Measurements from ENCODE around the gene ANXA8. TPM values are rescaled to one million over a fixed set of nuclear protein-coding genes. Genes with fewer than 3 reads are reported as not detected.
"Not testable (repeated sequence)": the region's sequence is repeated elsewhere in the genome, so short reads cannot be mapped to it uniquely, and the experiment has no call there.

ANXA8 gene
- total and polyA plus RNA-seq, 8 donors: 0.15 to 2.1 (median 0.59) TPM; not detected in 4

GRCh38 chr10:47456079-47456785 lies 27.7 kb downstream of the ANXA8 start:
- 73 to 85% methylated on average over 8 of the region's 8 CpGs for WGBS, 2 donors
- intact Hi-C loops (cut with DNase I): no loop called here
- no peaks in the 10 kb centered on the region for H3K4me1 ChIP-seq
- H3K27me3 ChIP-seq: no peaks in the 10 kb centered on the region
- no peaks in the 10 kb centered on the region for H3K9me3 ChIP-seq
- DNase-seq (no peak), FAIRE-seq (no peak), ATAC-seq (no peak)
- H3K27ac ChIP-seq: no peak overlapping the region
- TF ChIP-seq CTCF (IDR thresholded peaks at IDR 0.05): no peak
- no peak overlapping the region for H3K4me3 ChIP-seq
- H3K36me3 ChIP-seq: no peaks in the 10 kb centered on the region

- 78 to 79% methylated on average over 9 of the region's 9 CpGs for WGBS, 2 donors
- H3K9me3 ChIP-seq; FAIRE-seq; H3K4me1 ChIP-seq; H3K36me3 ChIP-seq; ATAC-seq; H3K27ac ChIP-seq; DNase-seq; H3K27me3 ChIP-seq; intact Hi-C loops (cut with DNase I); H3K4me3 ChIP-seq: not testable (repeated sequence)
Observed at GRCh38 chr10:47455350-47456078, 28.4 kb downstream of the ANXA8 start.

- no peak for DNase-seq
- intact Hi-C loops (cut with DNase I): no loop called here
- H3K9me3 ChIP-seq: no peaks in the 10 kb centered on the region
- no peak overlapping the region for H3K4me3 ChIP-seq
- no peak for FAIRE-seq
- WGBS, 2 donors: 88 to 96% methylated on average over 3 of the region's 3 CpGs
- H3K4me1 ChIP-seq: no peaks in the 10 kb centered on the region
- no peak for ATAC-seq
- no peak overlapping the region for H3K27ac ChIP-seq
- H3K27me3 ChIP-seq: no peaks in the 10 kb centered on the region
- TF ChIP-seq CTCF (IDR thresholded peaks at IDR 0.05): no peak
- no peaks in the 10 kb centered on the region for H3K36me3 ChIP-seq
Observed at GRCh38 chr10:47454780-47455058, 29.2 kb downstream of the ANXA8 start.

- no peak overlapping the region for H3K27ac ChIP-seq
- no peaks in the 10 kb centered on the region for H3K9me3 ChIP-seq
- DNase-seq (no peak), ATAC-seq (no peak), FAIRE-seq (no peak)
- 63 to 64% methylated on average over 10 of the region's 10 CpGs for WGBS, 2 donors
- H3K36me3 ChIP-seq: no peaks in the 10 kb centered on the region
- H3K27me3 ChIP-seq: no peaks in the 10 kb centered on the region
- TF ChIP-seq CTCF (IDR thresholded peaks at IDR 0.05): no peak
- H3K4me3 ChIP-seq: no peak overlapping the region
- H3K4me1 ChIP-seq: no peaks in the 10 kb centered on the region
- intact Hi-C loops (cut with DNase I): no loop called here
Observed at GRCh38 chr10:47454008-47454779, 29.7 kb downstream of the ANXA8 start.

GRCh38 chr10:47453141-47454007 lies 30.5 kb downstream of the ANXA8 start:
- no peaks in the 10 kb centered on the region for H3K4me1 ChIP-seq
- ATAC-seq: no peak
- FAIRE-seq: no peak
- H3K9me3 ChIP-seq: no peaks in the 10 kb centered on the region
- H3K4me3 ChIP-seq: no peak overlapping the region
- WGBS, 2 donors: 61 to 64% methylated on average over 7 of the region's 7 CpGs
- H3K36me3 ChIP-seq: no peaks in the 10 kb centered on the region
- no peak for DNase-seq
- H3K27me3 ChIP-seq: no peaks in the 10 kb centered on the region
- H3K27ac ChIP-seq: no peak overlapping the region
- TF ChIP-seq CTCF (IDR thresholded peaks at IDR 0.05): no peak
- intact Hi-C loops (cut with DNase I): no loop called here
